ENCODE data around the gene CCDC68. TPM values are rescaled to one million over a fixed set of nuclear protein-coding genes. Genes with fewer than 3 reads are reported as not detected.
A peak's percentile ranks its signal among the peaks of the same experiment; 100 is the strongest.

CCDC68 gene
- total and polyA plus RNA-seq, 2 donors (not counting 3 experiments of a cell fraction or from before 2014, with no cell fraction given): 0.72 to 1.0 TPM

DNA sequence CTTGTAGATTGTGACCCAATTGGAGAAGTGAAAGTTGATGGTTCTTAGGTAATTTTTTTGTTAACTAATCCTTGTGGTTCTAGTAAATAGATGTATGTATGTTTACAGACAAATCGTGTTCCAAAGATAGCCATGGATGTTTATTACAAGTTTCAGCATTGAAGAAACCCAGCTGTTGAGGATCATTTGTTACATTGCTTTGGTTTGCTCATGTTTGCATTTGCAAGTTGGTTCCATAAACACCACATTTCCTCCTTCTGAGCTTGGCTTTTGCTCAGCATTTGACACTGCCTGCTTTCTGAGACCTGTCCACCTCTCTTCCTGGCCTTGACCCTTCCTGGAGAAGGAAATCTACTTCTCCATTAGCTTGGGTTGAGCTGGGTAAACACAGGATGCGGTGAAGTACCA, 1.8 kb upstream of the CCDC68 start:
- intact Hi-C loops (cut with micrococcal nuclease): no loop called here
- H3K4me1 ChIP-seq (ENCODE audit: control insufficient read depth, extremely low read depth, insufficient read depth, low read length): peaks cover 5% of the 10 kb centered on the region
- dilution Hi-C loops (cut with MboI; ENCODE audit: extremely low pct_ligation_motif_present, low sequenced_read_pairs): no loop called here
- no peaks in the 10 kb centered on the region for H3K27me3 ChIP-seq (ENCODE audit: control insufficient read depth in 2 of 2, insufficient read depth in 2 of 2, low read length in 2 of 2)
- DNase-seq (ENCODE audit: low read depth, low spot score) (no peak), FAIRE-seq (peak; percentile 47)
- no TSS peak for BruUV-seq (replicated peaks)
- H3K36me3 ChIP-seq (ENCODE audit: control insufficient read depth in 2 of 2, extremely low read depth in 1 of 2, insufficient read depth in 2 of 2, low read length in 2 of 2): no peaks in the 10 kb centered on the region
- no peak overlapping the region for H3K4me3 ChIP-seq (replicated peaks in 1 of 3; ENCODE audit: insufficient read depth in 1 of 3, low read depth in 1 of 3, low read length in 3 of 3)
- H3K79me2 ChIP-seq (ENCODE audit: control insufficient read depth, insufficient read depth, low read length): no peaks in the 10 kb centered on the region
- H3K4me2 ChIP-seq (ENCODE audit: insufficient read depth, low read length): no peak overlapping the region
- CTCF ChIA-PET: interaction anchor here (0.8 kb wide), 1 partner anchor 23 kb away, joined by 3 read pairs; no protein-coding TSS in a partner anchor
- no peaks in the 10 kb centered on the region for H3K9me3 ChIP-seq (replicated peaks; ENCODE audit: control insufficient read depth, insufficient read depth, low read length)
- H3K9ac ChIP-seq (replicated peaks; ENCODE audit: extremely low read depth, insufficient read depth, low read length): no peak overlapping the region
- POLR2A ChIA-PET: no interaction called here
- TF ChIP-seq JUN (IDR thresholded peaks at IDR 0.05; ENCODE audit: borderline replicate concordance, insufficient read depth, insufficient read length, low read depth) (no peak), POLR2A (IDR thresholded peaks at IDR 0.05; ENCODE audit: low read depth, low read length) (no peak), POLR2AphosphoS5 (IDR thresholded peaks at IDR 0.05; ENCODE audit: insufficient read depth, low read depth, low read length) (no peak), EZH2 (IDR thresholded peaks at IDR 0.05; ENCODE audit: borderline replicate concordance, low read depth, low read length, severe bottlenecking) (no peak), GATA2 (IDR thresholded peaks at IDR 0.05; ENCODE audit: insufficient read depth, insufficient read length, low read depth, low read length) (no peak), MYC (IDR thresholded peaks at IDR 0.05; ENCODE audit: low read depth, low read length) (no peak)
- TF ChIP-seq, protein P1, sequence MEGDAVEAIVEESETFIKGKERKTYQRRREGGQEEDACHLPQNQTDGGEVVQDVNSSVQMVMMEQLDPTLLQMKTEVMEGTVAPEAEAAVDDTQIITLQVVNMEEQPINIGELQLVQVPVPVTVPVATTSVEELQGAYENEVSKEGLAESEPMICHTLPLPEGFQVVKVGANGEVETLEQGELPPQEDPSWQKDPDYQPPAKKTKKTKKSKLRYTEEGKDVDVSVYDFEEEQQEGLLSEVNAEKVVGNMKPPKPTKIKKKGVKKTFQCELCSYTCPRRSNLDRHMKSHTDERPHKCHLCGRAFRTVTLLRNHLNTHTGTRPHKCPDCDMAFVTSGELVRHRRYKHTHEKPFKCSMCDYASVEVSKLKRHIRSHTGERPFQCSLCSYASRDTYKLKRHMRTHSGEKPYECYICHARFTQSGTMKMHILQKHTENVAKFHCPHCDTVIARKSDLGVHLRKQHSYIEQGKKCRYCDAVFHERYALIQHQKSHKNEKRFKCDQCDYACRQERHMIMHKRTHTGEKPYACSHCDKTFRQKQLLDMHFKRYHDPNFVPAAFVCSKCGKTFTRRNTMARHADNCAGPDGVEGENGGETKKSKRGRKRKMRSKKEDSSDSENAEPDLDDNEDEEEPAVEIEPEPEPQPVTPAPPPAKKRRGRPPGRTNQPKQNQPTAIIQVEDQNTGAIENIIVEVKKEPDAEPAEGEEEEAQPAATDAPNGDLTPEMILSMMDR (IDR thresholded peaks at IDR 0.05; ENCODE audit: extremely low read depth in 1 of 2, insufficient read depth in 1 of 2, low read depth in 1 of 2, low read length in 2 of 2): no peak
- TF ChIP-seq, protein P2, sequence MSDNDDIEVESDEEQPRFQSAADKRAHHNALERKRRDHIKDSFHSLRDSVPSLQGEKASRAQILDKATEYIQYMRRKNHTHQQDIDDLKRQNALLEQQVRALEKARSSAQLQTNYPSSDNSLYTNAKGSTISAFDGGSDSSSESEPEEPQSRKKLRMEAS (IDR thresholded peaks at IDR 0.05; ENCODE audit: insufficient read depth, insufficient read length): no peak
- no peaks in the 10 kb centered on the region for H4K20me1 ChIP-seq (replicated peaks; ENCODE audit: control insufficient read depth, extremely low read depth, insufficient read depth, low read length)
- peak overlapping the region; percentile 15 for H2AFZ ChIP-seq (ENCODE audit: low read depth, low read length)
- H3K9me1 ChIP-seq (replicated peaks; ENCODE audit: control insufficient read depth, extremely low read depth, insufficient read depth, low read length): no peaks in the 10 kb centered on the region
- H3K27ac ChIP-seq (ENCODE audit: insufficient read depth, low read depth, low read length): no peak overlapping the region
